ENCODE data around the gene DLL3. TPM values are rescaled to one million over a fixed set of nuclear protein-coding genes. Genes with fewer than 3 reads are reported as not detected.

DLL3 gene
- total and polyA plus RNA-seq, 4 donors, result not detected

- Histone ChIP-seq H3K4me3 (ENCODE audit: low read depth in 1 of 3, low read length in 3 of 3) (no peak overlapping the region), H3K4me1 (ENCODE audit: control insufficient read depth in 4 of 4, insufficient read depth in 4 of 4, low read length in 3 of 4) (peaks cover 3 to 19% (median 15%) of the 10 kb centered on the region in 4 donors), H3K9ac (ENCODE audit: low read depth in 1 of 2, low read length in 2 of 2) (no peak overlapping the region), H3K9me3 (ENCODE audit: control insufficient read depth in 4 of 4, low read length in 3 of 4) (no peaks in the 10 kb centered on the region), H3K27me3 (ENCODE audit: control insufficient read depth in 4 of 4, insufficient read depth in 4 of 4, low read length in 3 of 4) (no peaks in the 10 kb centered on the region), H3K27ac (ENCODE audit: low read depth in 1 of 2, low read length in 2 of 2) (no peak overlapping the region), H3K36me3 (ENCODE audit: control insufficient read depth in 4 of 4, insufficient read depth in 3 of 4, low read depth in 1 of 4, low read length in 3 of 4) (peaks cover 5 to 26% (median 8%) of the 10 kb centered on the region in 4 donors)
- WGBS, result 83% methylated on average over 6 of the region's 6 CpGs
- TF ChIP-seq, protein P1, sequence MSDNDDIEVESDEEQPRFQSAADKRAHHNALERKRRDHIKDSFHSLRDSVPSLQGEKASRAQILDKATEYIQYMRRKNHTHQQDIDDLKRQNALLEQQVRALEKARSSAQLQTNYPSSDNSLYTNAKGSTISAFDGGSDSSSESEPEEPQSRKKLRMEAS (IDR thresholded peaks at IDR 0.05), result no peak
- no peak for TF ChIP-seq RXRA (IDR thresholded peaks at IDR 0.05)
- DNase-seq (ENCODE audit: low spot score), result no peak
These were observed 15.6 kb upstream of the DLL3 start for GRCh38 chr19:39483141-39483540.

- 82% methylated on average over 10 of the region's 10 CpGs for WGBS
These were observed 9.0 kb upstream of the DLL3 start for GRCh38 chr19:39489756-39490155.

GRCh38 chr19:39492225-39492624, 6.5 kb upstream of the DLL3 start:
- H3K27ac ChIP-seq (ENCODE audit: low read depth in 1 of 2, low read length in 2 of 2), result no peak overlapping the region
- WGBS, result 96% methylated on average over 6 of the region's 6 CpGs
- H3K4me1 ChIP-seq (ENCODE audit: control insufficient read depth in 4 of 4, insufficient read depth in 4 of 4, low read length in 3 of 4), result no peaks in the 10 kb centered on the region
- DNase-seq (ENCODE audit: low spot score), result no peak
- no peak overlapping the region for H3K4me3 ChIP-seq (ENCODE audit: low read depth in 1 of 3, low read length in 3 of 3)
- no peaks in the 10 kb centered on the region for H3K27me3 ChIP-seq (ENCODE audit: control insufficient read depth in 4 of 4, insufficient read depth in 4 of 4, low read length in 3 of 4)
- no peak overlapping the region for H3K9ac ChIP-seq (ENCODE audit: low read depth in 1 of 2, low read length in 2 of 2)
- peaks cover 11 to 32% (median 18%) of the 10 kb centered on the region in 4 donors for H3K36me3 ChIP-seq (ENCODE audit: control insufficient read depth in 4 of 4, insufficient read depth in 3 of 4, low read depth in 1 of 4, low read length in 3 of 4)
- TF ChIP-seq EGR1 (IDR thresholded peaks at IDR 0.05; ENCODE audit: low read depth in 2 of 2) (no peak), NR2F2 (IDR thresholded peaks at IDR 0.05) (no peak), RXRA (IDR thresholded peaks at IDR 0.05) (no peak), JUND (IDR thresholded peaks at IDR 0.05) (no peak), FOXA2 (IDR thresholded peaks at IDR 0.05) (no peak), SP1 (IDR thresholded peaks at IDR 0.05) (no peak), REST (IDR thresholded peaks at IDR 0.05) (no peak), RAD21 (IDR thresholded peaks at IDR 0.05) (no peak), TAF1 (conservative IDR thresholded peaks at IDR 0.05) (no peak), GABPA (IDR thresholded peaks at IDR 0.05 in 1 of 2, conservative IDR thresholded peaks at IDR 0.05 in 1 of 2) (no peak), YY1 (IDR thresholded peaks at IDR 0.05) (no peak), HNF4G (IDR thresholded peaks at IDR 0.05) (no peak), ATF3 (IDR thresholded peaks at IDR 0.05) (no peak)
- TF ChIP-seq, protein P1 (IDR thresholded peaks at IDR 0.05), result no peak
- TF ChIP-seq, protein P2, sequence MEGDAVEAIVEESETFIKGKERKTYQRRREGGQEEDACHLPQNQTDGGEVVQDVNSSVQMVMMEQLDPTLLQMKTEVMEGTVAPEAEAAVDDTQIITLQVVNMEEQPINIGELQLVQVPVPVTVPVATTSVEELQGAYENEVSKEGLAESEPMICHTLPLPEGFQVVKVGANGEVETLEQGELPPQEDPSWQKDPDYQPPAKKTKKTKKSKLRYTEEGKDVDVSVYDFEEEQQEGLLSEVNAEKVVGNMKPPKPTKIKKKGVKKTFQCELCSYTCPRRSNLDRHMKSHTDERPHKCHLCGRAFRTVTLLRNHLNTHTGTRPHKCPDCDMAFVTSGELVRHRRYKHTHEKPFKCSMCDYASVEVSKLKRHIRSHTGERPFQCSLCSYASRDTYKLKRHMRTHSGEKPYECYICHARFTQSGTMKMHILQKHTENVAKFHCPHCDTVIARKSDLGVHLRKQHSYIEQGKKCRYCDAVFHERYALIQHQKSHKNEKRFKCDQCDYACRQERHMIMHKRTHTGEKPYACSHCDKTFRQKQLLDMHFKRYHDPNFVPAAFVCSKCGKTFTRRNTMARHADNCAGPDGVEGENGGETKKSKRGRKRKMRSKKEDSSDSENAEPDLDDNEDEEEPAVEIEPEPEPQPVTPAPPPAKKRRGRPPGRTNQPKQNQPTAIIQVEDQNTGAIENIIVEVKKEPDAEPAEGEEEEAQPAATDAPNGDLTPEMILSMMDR (IDR thresholded peaks at IDR 0.05; ENCODE audit: low read depth, low read length, missing input control), result no peak
- TF ChIP-seq, protein P3, sequence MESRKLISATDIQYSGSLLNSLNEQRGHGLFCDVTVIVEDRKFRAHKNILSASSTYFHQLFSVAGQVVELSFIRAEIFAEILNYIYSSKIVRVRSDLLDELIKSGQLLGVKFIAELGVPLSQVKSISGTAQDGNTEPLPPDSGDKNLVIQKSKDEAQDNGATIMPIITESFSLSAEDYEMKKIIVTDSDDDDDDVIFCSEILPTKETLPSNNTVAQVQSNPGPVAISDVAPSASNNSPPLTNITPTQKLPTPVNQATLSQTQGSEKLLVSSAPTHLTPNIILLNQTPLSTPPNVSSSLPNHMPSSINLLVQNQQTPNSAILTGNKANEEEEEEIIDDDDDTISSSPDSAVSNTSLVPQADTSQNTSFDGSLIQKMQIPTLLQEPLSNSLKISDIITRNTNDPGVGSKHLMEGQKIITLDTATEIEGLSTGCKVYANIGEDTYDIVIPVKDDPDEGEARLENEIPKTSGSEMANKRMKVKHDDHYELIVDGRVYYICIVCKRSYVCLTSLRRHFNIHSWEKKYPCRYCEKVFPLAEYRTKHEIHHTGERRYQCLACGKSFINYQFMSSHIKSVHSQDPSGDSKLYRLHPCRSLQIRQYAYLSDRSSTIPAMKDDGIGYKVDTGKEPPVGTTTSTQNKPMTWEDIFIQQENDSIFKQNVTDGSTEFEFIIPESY (IDR thresholded peaks at IDR 0.05), result no peak
- no peaks in the 10 kb centered on the region for H3K9me3 ChIP-seq (ENCODE audit: control insufficient read depth in 4 of 4, low read length in 3 of 4)

More at GRCh38 chr19:39489756-39490155, 9.0 kb upstream of the DLL3 start:
- H3K36me3 ChIP-seq (ENCODE audit: control insufficient read depth in 4 of 4, insufficient read depth in 3 of 4, low read depth in 1 of 4, low read length in 3 of 4), result peaks cover 16 to 52% (median 22%) of the 10 kb centered on the region in 4 donors
- H3K9ac ChIP-seq (ENCODE audit: low read depth in 1 of 2, low read length in 2 of 2), result no peak overlapping the region
- no peaks in the 10 kb centered on the region for H3K9me3 ChIP-seq (ENCODE audit: control insufficient read depth in 4 of 4, low read length in 3 of 4)
- H3K27ac ChIP-seq (ENCODE audit: low read depth in 1 of 2, low read length in 2 of 2), result no peak overlapping the region
- no peak for DNase-seq (ENCODE audit: low spot score)
- no peaks in the 10 kb centered on the region for H3K27me3 ChIP-seq (ENCODE audit: control insufficient read depth in 4 of 4, insufficient read depth in 4 of 4, low read length in 3 of 4)
- no peak overlapping the region for H3K4me3 ChIP-seq (ENCODE audit: low read depth in 1 of 3, low read length in 3 of 3)
- H3K4me1 ChIP-seq (ENCODE audit: control insufficient read depth in 4 of 4, insufficient read depth in 4 of 4, low read length in 3 of 4), result no peaks in the 10 kb centered on the region
- no peak for TF ChIP-seq YY1 (IDR thresholded peaks at IDR 0.05)

All from liver (tissue), 9 donors.